Endothelial cell of umbilical vein (primary cell): ENCODE results near the gene PDGFRB.

ENCODE experiments used
- EZH2 ChIP-seq: IDR thresholded peaks from 2 replicates; pipeline ENCODE4 v1.6.1; 2012; ENCODE audit warnings: borderline replicate concordance, low read depth, mild to moderate bottlenecking, moderate library complexity, low read length, inconsistent platforms; ENCODE audit not compliant: severe bottlenecking
- FOS ChIP-seq: IDR thresholded peaks from 2 replicates; pipeline ENCODE4 v1.6.1; 2011; ENCODE audit warnings: mild to moderate bottlenecking, low read length, moderate library complexity, borderline replicate concordance; ENCODE audit not compliant: insufficient read depth
- GATA2 ChIP-seq: IDR thresholded peaks from 2 replicates; pipeline ENCODE4 v1.7.0; 2011; ENCODE audit warnings: low read depth, mild to moderate bottlenecking, moderate library complexity, mixed read lengths, low read length; ENCODE audit not compliant: insufficient read length, insufficient read depth
- JUN ChIP-seq: IDR thresholded peaks from 2 replicates; pipeline ENCODE4 v1.6.1; 2011; ENCODE audit warnings: borderline replicate concordance, low read depth; ENCODE audit not compliant: insufficient read length, insufficient read depth
- POLR2A ChIP-seq: IDR thresholded peaks from 2 replicates; pipeline ENCODE4 v1.6.1; 2012; ENCODE audit warnings: low read depth, mild to moderate bottlenecking, control low read depth, low read length
- POLR2AphosphoS5 ChIP-seq: IDR thresholded peaks from 2 replicates; pipeline ENCODE4 v1.6.1; 2012; ENCODE audit warnings: low read depth, mild to moderate bottlenecking, control low read depth, low read length, moderate library complexity; ENCODE audit not compliant: insufficient read depth
- TF ChIP-seq, protein P1 (sequence below), 2 donors: IDR thresholded peaks; 1 replicate in 1 of 2; 2 replicates in 1 of 2; pipeline ENCODE4 v1.5.1; 2011; ENCODE audit warnings: low read length in 2 of 2, mild to moderate bottlenecking in 2 of 2, moderate library complexity in 2 of 2, control low read depth in 1 of 2, inconsistent platforms in 1 of 2, low read depth in 1 of 2; ENCODE audit not compliant: insufficient read depth in 1 of 2; ENCODE audit errors: extremely low read depth in 1 of 2
- TF ChIP-seq, protein P2 (sequence below): IDR thresholded peaks from 2 replicates; pipeline ENCODE4 v1.6.1; 2011; ENCODE audit not compliant: insufficient read depth, insufficient read length

DNA sequence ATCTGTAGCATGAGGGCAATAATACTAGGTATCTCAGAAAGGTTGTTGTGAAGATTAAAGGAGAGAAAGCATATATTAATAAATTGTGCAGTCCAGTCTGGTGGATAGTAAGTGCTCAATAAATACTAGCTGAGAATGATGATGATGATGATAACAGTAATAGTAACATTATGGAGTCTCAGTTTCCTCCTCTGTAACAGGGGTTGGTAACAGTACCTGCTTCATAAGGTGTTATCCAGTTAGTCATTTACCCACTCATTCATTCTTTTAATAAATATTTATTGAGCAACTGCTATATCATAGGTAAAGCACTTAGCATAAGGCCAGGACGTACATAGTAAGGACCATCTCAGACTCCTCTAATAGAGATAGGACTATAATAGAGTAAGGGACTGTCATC, 41.8 kb upstream of the PDGFRB start:
- TF ChIP-seq, protein P1, sequence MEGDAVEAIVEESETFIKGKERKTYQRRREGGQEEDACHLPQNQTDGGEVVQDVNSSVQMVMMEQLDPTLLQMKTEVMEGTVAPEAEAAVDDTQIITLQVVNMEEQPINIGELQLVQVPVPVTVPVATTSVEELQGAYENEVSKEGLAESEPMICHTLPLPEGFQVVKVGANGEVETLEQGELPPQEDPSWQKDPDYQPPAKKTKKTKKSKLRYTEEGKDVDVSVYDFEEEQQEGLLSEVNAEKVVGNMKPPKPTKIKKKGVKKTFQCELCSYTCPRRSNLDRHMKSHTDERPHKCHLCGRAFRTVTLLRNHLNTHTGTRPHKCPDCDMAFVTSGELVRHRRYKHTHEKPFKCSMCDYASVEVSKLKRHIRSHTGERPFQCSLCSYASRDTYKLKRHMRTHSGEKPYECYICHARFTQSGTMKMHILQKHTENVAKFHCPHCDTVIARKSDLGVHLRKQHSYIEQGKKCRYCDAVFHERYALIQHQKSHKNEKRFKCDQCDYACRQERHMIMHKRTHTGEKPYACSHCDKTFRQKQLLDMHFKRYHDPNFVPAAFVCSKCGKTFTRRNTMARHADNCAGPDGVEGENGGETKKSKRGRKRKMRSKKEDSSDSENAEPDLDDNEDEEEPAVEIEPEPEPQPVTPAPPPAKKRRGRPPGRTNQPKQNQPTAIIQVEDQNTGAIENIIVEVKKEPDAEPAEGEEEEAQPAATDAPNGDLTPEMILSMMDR (IDR thresholded peaks at IDR 0.05; ENCODE audit: extremely low read depth in 1 of 2, insufficient read depth in 1 of 2, low read depth in 1 of 2, low read length in 2 of 2): no peak
- TF ChIP-seq POLR2A (no peak), EZH2 (no peak), POLR2AphosphoS5 (no peak), FOS (no peak), JUN (no peak), GATA2 (no peak)
- TF ChIP-seq, protein P2, sequence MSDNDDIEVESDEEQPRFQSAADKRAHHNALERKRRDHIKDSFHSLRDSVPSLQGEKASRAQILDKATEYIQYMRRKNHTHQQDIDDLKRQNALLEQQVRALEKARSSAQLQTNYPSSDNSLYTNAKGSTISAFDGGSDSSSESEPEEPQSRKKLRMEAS: no peak
